Measurements from ENCODE around the gene C15orf61. TPM values are rescaled to one million over a fixed set of nuclear protein-coding genes. Genes with fewer than 3 reads are reported as not detected.
A peak's percentile ranks its signal among the peaks of the same experiment; 100 is the strongest.

The C15orf61 gene
- 3.0 and 4.2 TPM in 2 replicates for polyA plus RNA-seq (2013)

GRCh38 chr15:67521029-67521782 is at the start of gene C15orf61:
C15orf61 (plus strand) TSS chr15:67521131; CDS start chr15:67521249, 118 bp downstream.
- Histone ChIP-seq H4K8ac (ENCODE audit: low read depth, low read length) (peak within 1 kb of the TSS; percentile 99), H3K14ac (ENCODE audit: low read length) (peak within 1 kb of the TSS; percentile 95), H2AFZ (ENCODE audit: insufficient read depth, low read length, poor library complexity) (peak within 1 kb of the TSS; percentile 97), H2BK12ac (ENCODE audit: low read length) (peak within 1 kb of the TSS; percentile 10), H2AK5ac (ENCODE audit: low read length) (peak within 1 kb of the TSS; percentile 49), H4K12ac (ENCODE audit: low read depth, low read length) (peak within 1 kb of the TSS; percentile 63), H3K4ac (ENCODE audit: low read depth, low read length) (peak within 1 kb of the TSS; percentile 74), H4K91ac (ENCODE audit: low read depth, low read length) (peak within 1 kb of the TSS; percentile 95), H2BK120ac (ENCODE audit: insufficient read depth, low read length, poor library complexity) (peak within 1 kb of the TSS; percentile 28), H3K27ac (ENCODE audit: low read depth, low read length) (peak within 1 kb of the TSS; percentile 93), H3K79me1 (ENCODE audit: low read length) (peaks cover 10% of the 10 kb centered on the region), H3K4me2 (ENCODE audit: low read length) (peak within 1 kb of the TSS; percentile 68), H3K9me3 (ENCODE audit: insufficient read depth, low read depth, low read length) (no peaks in the 10 kb centered on the region), H3K4me1 (ENCODE audit: control insufficient read depth in 1 of 2, insufficient read depth in 2 of 2, low read length in 2 of 2) (peaks cover 0 to 3% of the 10 kb centered on the region in 2 experiments), H3K4me3 (ENCODE audit: low read depth, low read length) (peak within 1 kb of the TSS; percentile 88), H3K36me3 (ENCODE audit: control insufficient read depth in 1 of 2, insufficient read depth in 2 of 2, low read length in 2 of 2) (no peaks in the 10 kb centered on the region), H3K79me2 (ENCODE audit: control insufficient read depth, insufficient read depth, low read length, poor library complexity) (peaks cover 7% of the 10 kb centered on the region), H3K27me3 (ENCODE audit: insufficient read depth, low read length) (no peaks in the 10 kb centered on the region), H3K9ac (ENCODE audit: low read length) (peak within 1 kb of the TSS; percentile 72), H2BK5ac (ENCODE audit: low read depth, low read length, poor library complexity) (peak within 1 kb of the TSS; percentile 49), H3K18ac (ENCODE audit: low read length) (peak within 1 kb of the TSS; percentile 98), H3K23ac (ENCODE audit: low read length) (no peak within 1 kb of the TSS)
- no CpG with 5 or more reads among the region's 94 CpGs for WGBS (ENCODE audit: extremely low coverage, insufficient coverage, insufficient read length)
- peak; percentile 76 to 91 for DNase-seq

GRCh38 chr15:67472957-67473356 is 48.0 kb upstream of the C15orf61 start:
- H3K14ac ChIP-seq (ENCODE audit: low read length), result no peak overlapping the region
- H3K4ac ChIP-seq (ENCODE audit: low read depth, low read length), result no peak overlapping the region
- no peaks in the 10 kb centered on the region for H3K36me3 ChIP-seq (ENCODE audit: control insufficient read depth in 1 of 2, insufficient read depth in 2 of 2, low read length in 2 of 2)
- H3K23ac ChIP-seq (ENCODE audit: low read length), result no peak overlapping the region
- H3K27ac ChIP-seq (ENCODE audit: low read depth, low read length), result no peak overlapping the region
- no peaks in the 10 kb centered on the region for H3K79me1 ChIP-seq (ENCODE audit: low read length)
- no peak overlapping the region for H3K9ac ChIP-seq (ENCODE audit: low read length)
- no peaks in the 10 kb centered on the region for H3K4me1 ChIP-seq (ENCODE audit: control insufficient read depth in 1 of 2, insufficient read depth in 2 of 2, low read length in 2 of 2)
- peak in 1 of 2 donors; percentile 11 for DNase-seq
- H3K18ac ChIP-seq (ENCODE audit: low read length), result no peak overlapping the region
- no peak overlapping the region for H2AFZ ChIP-seq (ENCODE audit: insufficient read depth, low read length, poor library complexity)
- H4K91ac ChIP-seq (ENCODE audit: low read depth, low read length), result no peak overlapping the region
- H2BK120ac ChIP-seq (ENCODE audit: insufficient read depth, low read length, poor library complexity), result no peak overlapping the region
- H3K4me3 ChIP-seq (ENCODE audit: low read depth, low read length), result no peak overlapping the region
- H2AK5ac ChIP-seq (ENCODE audit: low read length), result no peak overlapping the region
- no peaks in the 10 kb centered on the region for H3K27me3 ChIP-seq (ENCODE audit: insufficient read depth, low read length)
- H2BK12ac ChIP-seq (ENCODE audit: low read length), result no peak overlapping the region
- no peak overlapping the region for H3K4me2 ChIP-seq (ENCODE audit: low read length)
- H2BK5ac ChIP-seq (ENCODE audit: low read depth, low read length, poor library complexity), result no peak overlapping the region
- H3K79me2 ChIP-seq (ENCODE audit: control insufficient read depth, insufficient read depth, low read length, poor library complexity), result no peaks in the 10 kb centered on the region
- no CpG with 5 or more reads among the region's 1 CpG for WGBS (ENCODE audit: extremely low coverage, insufficient coverage, insufficient read length)
- H3K9me3 ChIP-seq (ENCODE audit: insufficient read depth, low read depth, low read length), result no peaks in the 10 kb centered on the region
- H4K12ac ChIP-seq (ENCODE audit: low read depth, low read length), result no peak overlapping the region
- H4K8ac ChIP-seq (ENCODE audit: low read depth, low read length), result no peak overlapping the region

- Histone ChIP-seq H2AK5ac (ENCODE audit: low read length) (no peak overlapping the region), H3K4me2 (ENCODE audit: low read length) (no peak overlapping the region), H3K27me3 (ENCODE audit: insufficient read depth, low read length) (no peaks in the 10 kb centered on the region), H2BK5ac (ENCODE audit: low read depth, low read length, poor library complexity) (no peak overlapping the region), H3K4me3 (ENCODE audit: low read depth, low read length) (no peak overlapping the region), H3K9me3 (ENCODE audit: insufficient read depth, low read depth, low read length) (no peaks in the 10 kb centered on the region), H3K79me2 (ENCODE audit: control insufficient read depth, insufficient read depth, low read length, poor library complexity) (no peaks in the 10 kb centered on the region), H4K12ac (ENCODE audit: low read depth, low read length) (no peak overlapping the region), H2AFZ (ENCODE audit: insufficient read depth, low read length, poor library complexity) (no peak overlapping the region), H3K18ac (ENCODE audit: low read length) (no peak overlapping the region), H3K4ac (ENCODE audit: low read depth, low read length) (no peak overlapping the region), H3K14ac (ENCODE audit: low read length) (no peak overlapping the region), H3K23ac (ENCODE audit: low read length) (no peak overlapping the region), H2BK120ac (ENCODE audit: insufficient read depth, low read length, poor library complexity) (no peak overlapping the region), H3K79me1 (ENCODE audit: low read length) (no peaks in the 10 kb centered on the region), H3K36me3 (ENCODE audit: control insufficient read depth in 1 of 2, insufficient read depth in 2 of 2, low read length in 2 of 2) (no peaks in the 10 kb centered on the region), H3K9ac (ENCODE audit: low read length) (no peak overlapping the region), H2BK12ac (ENCODE audit: low read length) (no peak overlapping the region), H3K4me1 (ENCODE audit: control insufficient read depth in 1 of 2, insufficient read depth in 2 of 2, low read length in 2 of 2) (no peaks in the 10 kb centered on the region), H4K91ac (ENCODE audit: low read depth, low read length) (no peak overlapping the region), H4K8ac (ENCODE audit: low read depth, low read length) (no peak overlapping the region), H3K27ac (ENCODE audit: low read depth, low read length) (no peak overlapping the region)
- DNase-seq, result no peak
- WGBS (ENCODE audit: extremely low coverage, insufficient coverage, insufficient read length), result no CpG with 5 or more reads among the region's 5 CpGs
Observed at GRCh38 chr15:67474405-67475110, 46.4 kb upstream of the C15orf61 start.

GRCh38 chr15:67479781-67480505 is 41.0 kb upstream of the C15orf61 start:
- Histone ChIP-seq H2BK120ac (ENCODE audit: insufficient read depth, low read length, poor library complexity) (no peak overlapping the region), H3K4ac (ENCODE audit: low read depth, low read length) (no peak overlapping the region), H3K14ac (ENCODE audit: low read length) (no peak overlapping the region), H4K91ac (ENCODE audit: low read depth, low read length) (no peak overlapping the region), H3K9ac (ENCODE audit: low read length) (no peak overlapping the region), H3K4me2 (ENCODE audit: low read length) (no peak overlapping the region), H3K4me1 (ENCODE audit: control insufficient read depth in 1 of 2, insufficient read depth in 2 of 2, low read length in 2 of 2) (no peaks in the 10 kb centered on the region), H3K36me3 (ENCODE audit: control insufficient read depth in 1 of 2, insufficient read depth in 2 of 2, low read length in 2 of 2) (no peaks in the 10 kb centered on the region), H2BK5ac (ENCODE audit: low read depth, low read length, poor library complexity) (no peak overlapping the region), H3K9me3 (ENCODE audit: insufficient read depth, low read depth, low read length) (no peaks in the 10 kb centered on the region), H3K23ac (ENCODE audit: low read length) (no peak overlapping the region), H4K12ac (ENCODE audit: low read depth, low read length) (no peak overlapping the region), H3K18ac (ENCODE audit: low read length) (no peak overlapping the region), H3K27ac (ENCODE audit: low read depth, low read length) (no peak overlapping the region), H3K4me3 (ENCODE audit: low read depth, low read length) (no peak overlapping the region), H2BK12ac (ENCODE audit: low read length) (no peak overlapping the region), H3K79me2 (ENCODE audit: control insufficient read depth, insufficient read depth, low read length, poor library complexity) (no peaks in the 10 kb centered on the region), H4K8ac (ENCODE audit: low read depth, low read length) (no peak overlapping the region), H2AFZ (ENCODE audit: insufficient read depth, low read length, poor library complexity) (no peak overlapping the region), H2AK5ac (ENCODE audit: low read length) (no peak overlapping the region), H3K79me1 (ENCODE audit: low read length) (no peaks in the 10 kb centered on the region), H3K27me3 (ENCODE audit: insufficient read depth, low read length) (no peaks in the 10 kb centered on the region)
- no peak for DNase-seq
- no CpG with 5 or more reads among the region's 5 CpGs for WGBS (ENCODE audit: extremely low coverage, insufficient coverage, insufficient read length)
